HG03432 (cell line): ENCODE results near the gene DPP4.
"Not testable (repeated sequence)": the region's sequence is repeated elsewhere in the genome, so short reads cannot be mapped to it uniquely, and the experiment has no call there.

Experiments used
- ATAC-seq: cut with Tn5 transposase; IDR thresholded peaks from one replicate; pipeline ENCODE4 v1.9.1; 2021; ENCODE audit warnings: mild to moderate bottlenecking, moderate library complexity; ENCODE audit not compliant: unreplicated experiment

The DPP4 gene

GRCh38 chr2:161969159-161969558 lies 104.9 kb downstream of the DPP4 start:
- no peak for ATAC-seq

- no peak for ATAC-seq
Measured at GRCh38 chr2:161965994-161966393, 108.0 kb downstream of the DPP4 start.

DNA sequence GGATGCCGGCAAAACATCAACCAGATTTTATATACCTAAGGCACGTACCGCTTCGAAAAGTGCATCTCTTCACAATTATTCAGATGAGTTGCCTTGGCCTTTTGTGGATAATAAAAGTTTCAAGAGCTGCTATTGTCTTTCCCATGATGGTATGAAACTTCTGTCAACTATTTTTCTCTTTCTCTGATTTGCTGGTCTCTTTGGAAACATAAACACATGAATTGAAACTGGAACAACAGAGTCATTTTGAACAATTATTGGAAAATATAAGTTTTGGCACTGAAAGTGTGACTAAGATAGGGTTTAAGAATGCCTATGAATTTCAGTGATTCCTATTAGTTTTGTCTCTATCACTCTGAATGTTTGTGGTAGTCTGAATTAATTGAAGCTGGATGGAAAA lies 109.9 kb downstream of the DPP4 start:
- no peak for ATAC-seq

GRCh38 chr2:161962160-161962559 lies 111.9 kb downstream of the DPP4 start:
- ATAC-seq, result no peak

DNA sequence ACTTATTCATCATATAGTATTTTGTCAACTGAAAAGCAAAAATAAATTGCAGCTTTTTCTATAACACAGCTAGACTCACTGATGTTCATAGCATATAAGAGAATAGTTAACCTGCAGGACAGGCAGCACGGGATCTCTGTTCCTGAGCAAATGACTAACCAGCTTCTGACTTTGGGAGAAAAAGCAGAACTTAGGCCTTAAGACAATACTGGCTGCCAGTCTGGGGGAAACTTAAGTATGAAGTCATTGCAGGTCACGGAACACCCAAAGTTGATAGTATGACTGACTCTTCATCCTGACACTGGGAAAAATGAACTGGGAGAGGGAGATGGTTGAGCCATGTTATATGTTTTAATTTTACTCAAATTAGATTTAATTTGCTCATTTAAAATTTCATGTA lies 113.0 kb downstream of the DPP4 start:
- no peak for ATAC-seq

- no peak for ATAC-seq
Measured at GRCh38 chr2:161956738-161957137, 117.3 kb downstream of the DPP4 start.

GRCh38 chr2:161955211-161955610 lies 118.8 kb downstream of the DPP4 start:
- ATAC-seq, result no peak

DNA sequence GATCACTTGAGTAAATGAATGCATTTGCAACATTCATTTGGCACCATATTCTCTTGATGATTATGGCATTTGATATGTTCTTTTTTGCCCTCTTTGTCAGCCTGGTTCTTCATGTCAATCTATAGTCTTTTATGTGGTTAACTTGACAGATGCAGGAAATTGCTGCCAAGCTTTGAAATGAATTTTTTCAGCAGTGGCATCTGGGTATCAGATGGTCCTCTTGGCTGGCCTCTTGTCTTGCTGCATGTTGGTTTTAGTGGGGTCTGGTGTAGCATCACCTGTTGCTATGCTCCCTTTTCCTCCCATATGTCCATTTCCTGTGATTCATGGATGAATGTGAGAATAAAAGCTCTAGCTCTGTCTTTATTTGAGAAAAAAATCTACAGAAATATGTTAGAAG lies 119.9 kb downstream of the DPP4 start:
- ATAC-seq, result no peak

DNA sequence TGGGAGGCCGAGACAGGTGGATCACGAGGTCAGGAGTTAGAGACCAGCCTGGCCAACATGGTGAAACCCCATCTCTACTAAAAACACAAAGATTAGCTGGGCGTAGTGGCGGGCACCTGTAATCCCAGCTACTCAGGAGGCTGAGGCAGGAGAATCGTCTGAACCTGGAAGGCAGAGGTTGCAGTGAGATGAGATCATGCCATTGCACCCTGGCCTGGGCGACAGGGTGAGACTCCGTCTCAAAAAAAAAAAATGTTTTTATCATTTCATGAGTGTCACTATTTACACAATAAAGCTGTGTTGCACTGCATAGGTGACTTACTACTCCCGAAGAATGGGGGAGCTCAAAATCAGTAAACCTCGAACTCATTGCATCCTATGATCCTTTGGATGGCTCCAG lies 120.6 kb downstream of the DPP4 start:
- ATAC-seq, result not testable (repeated sequence)

- no peak for ATAC-seq
Measured at GRCh38 chr2:161952783-161953191, 121.2 kb downstream of the DPP4 start.

GRCh38 chr2:161947836-161948235 lies 126.2 kb downstream of the DPP4 start:
- no peak for ATAC-seq

DNA sequence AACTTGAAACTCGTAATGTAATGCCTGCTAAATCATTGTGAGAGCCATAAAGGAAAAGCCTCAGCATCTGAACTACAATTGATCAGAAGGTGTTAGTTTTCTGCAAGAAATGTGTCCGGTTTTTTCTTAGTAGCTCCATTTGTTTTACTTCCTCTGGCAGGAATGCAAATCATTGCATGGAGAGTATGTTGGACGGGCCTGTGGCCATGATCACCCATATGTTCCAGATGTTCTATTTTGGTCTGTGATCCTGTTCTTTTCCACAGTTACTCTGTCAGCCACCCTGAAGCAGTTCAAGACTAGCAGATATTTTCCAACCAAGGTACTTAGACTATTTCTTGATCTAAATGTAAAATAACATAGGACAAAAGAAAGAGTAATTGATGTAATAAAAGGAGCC lies 126.6 kb downstream of the DPP4 start:
- ATAC-seq, result no peak

GRCh38 chr2:161946489-161947107 lies 127.4 kb downstream of the DPP4 start:
- ATAC-seq, result no peak

GRCh38 chr2:161943011-161943410 lies 131.0 kb downstream of the DPP4 start:
- no peak for ATAC-seq
